ENCODE data around the gene CDKN3. TPM values are rescaled to one million over a fixed set of nuclear protein-coding genes. Genes with fewer than 3 reads are reported as not detected.

CDKN3 gene, protein sequence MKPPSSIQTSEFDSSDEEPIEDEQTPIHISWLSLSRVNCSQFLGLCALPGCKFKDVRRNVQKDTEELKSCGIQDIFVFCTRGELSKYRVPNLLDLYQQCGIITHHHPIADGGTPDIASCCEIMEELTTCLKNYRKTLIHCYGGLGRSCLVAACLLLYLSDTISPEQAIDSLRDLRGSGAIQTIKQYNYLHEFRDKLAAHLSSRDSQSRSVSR
- 100 to 1,000 TPM in 1 of 2 donors, 10 to 100 TPM in 1; 62.1 to 106 TPM for total RNA-seq

DNA sequence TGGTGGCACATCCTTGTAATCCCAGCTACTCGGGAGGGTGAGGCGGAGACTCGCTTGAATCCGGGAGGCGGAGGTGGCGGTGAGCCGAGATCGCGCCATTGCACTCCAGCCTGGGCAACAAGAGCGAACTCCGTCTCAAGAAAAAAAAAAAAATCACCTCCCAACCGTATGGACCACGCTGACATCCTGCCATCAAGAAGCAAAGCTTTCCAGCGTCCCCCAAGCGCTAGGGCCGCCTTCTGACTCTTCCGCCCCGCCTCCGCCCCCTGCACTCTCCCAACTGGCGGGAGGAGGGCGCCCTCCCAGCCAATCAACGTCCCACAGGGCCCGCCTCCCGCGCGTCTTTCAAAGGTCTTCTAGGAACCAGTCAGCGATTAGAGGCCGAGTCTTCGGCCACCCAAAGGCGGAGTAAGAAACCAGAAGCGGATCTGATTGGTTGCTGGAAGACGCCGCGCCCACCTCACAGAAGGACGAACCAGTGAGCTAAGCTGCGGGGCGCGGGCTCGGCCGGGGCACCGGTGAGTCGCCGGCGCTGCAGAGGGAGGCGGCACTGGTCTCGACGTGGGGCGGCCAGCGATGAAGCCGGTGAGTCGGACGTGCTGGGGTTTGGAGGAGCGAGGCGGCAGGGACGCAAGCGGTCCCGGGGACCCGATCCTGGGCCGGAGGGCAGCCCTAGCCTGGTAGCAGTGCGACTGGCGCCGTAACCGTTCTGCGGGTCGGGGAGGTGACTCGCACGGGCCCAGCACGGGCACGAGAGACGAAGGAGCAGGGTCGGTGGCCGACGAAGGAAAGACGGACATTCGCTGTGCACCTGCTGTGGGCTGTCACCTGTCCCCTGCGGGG lies at the start of gene CDKN3:
CDKN3 (plus strand) TSS at position 515 of the 843 bp plus-strand sequence; CDS start at position 577, 62 bp downstream.
- no peaks in the 10 kb centered on the region for H3K9me3 Mint-ChIP-seq
- H3K36me3 Mint-ChIP-seq: peaks cover 9 to 12% of the 10 kb centered on the region in 2 donors
- peak within 1 kb of the TSS; percentile 81 to 98 for H3K27ac Mint-ChIP-seq
- ATAC-seq: peak; percentile 95
- peak; percentile 95 to 98 for DNase-seq (ENCODE audit: low spot score in 2 of 2)

DNA sequence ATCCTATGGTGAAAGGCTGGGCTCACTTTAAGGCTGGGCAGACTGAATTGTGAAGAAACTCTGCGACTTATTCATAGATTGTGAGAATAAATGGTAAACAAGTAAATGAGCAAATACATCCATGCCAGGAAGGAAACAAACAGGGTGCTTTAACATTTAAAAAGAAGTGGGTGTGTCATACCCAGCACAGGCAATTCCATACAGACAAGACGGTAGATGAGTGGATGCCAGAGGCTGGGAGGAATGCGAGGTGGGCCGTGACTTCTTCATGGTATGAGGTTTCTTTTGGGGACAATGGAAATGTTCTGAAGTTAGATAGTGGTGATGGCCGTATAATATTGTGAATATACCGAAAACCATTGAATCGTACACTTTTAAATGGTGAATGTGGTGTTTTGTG lies 49.8 kb upstream of the CDKN3 start:
- Mint-ChIP-seq H3K9me3 (no peaks in the 10 kb centered on the region), H3K36me3 (no peaks in the 10 kb centered on the region), H3K27ac (no peak overlapping the region)
- DNase-seq (ENCODE audit: low spot score in 2 of 2) (no peak), ATAC-seq (no peak)

DNA sequence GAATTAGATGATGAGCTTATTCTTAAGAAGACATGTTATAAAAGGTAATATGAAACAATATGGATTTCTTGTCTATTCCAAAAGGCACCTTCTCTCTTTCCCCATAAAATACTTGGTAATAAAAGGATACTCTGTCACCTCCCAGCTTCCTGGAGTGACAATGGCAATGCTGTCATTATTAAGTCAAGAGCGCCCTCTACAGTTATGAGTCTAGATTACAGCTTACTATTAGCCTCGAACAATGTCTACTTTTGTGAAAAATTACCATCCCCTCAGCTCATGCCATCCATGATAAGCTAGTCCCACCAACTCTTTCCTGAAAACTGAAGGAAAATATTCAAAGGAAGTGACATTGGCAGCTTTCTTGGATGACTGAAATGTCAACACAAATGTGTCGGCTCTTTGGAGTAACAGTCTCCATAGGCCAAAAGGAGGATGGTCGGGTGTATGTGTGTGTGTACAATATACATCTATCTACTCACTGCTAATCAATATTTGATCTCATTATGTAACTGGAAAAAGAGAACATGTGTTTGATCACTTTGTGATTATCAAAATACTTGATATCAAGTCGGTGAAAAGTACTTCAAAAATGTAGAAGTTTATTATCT lies 48.7 kb upstream of the CDKN3 start:
- H3K36me3 Mint-ChIP-seq: no peaks in the 10 kb centered on the region
- DNase-seq (ENCODE audit: low spot score in 2 of 2): peak in 1 of 2 donors; percentile 25
- H3K9me3 Mint-ChIP-seq: no peaks in the 10 kb centered on the region
- no peak overlapping the region for H3K27ac Mint-ChIP-seq
- ATAC-seq: no peak

DNA sequence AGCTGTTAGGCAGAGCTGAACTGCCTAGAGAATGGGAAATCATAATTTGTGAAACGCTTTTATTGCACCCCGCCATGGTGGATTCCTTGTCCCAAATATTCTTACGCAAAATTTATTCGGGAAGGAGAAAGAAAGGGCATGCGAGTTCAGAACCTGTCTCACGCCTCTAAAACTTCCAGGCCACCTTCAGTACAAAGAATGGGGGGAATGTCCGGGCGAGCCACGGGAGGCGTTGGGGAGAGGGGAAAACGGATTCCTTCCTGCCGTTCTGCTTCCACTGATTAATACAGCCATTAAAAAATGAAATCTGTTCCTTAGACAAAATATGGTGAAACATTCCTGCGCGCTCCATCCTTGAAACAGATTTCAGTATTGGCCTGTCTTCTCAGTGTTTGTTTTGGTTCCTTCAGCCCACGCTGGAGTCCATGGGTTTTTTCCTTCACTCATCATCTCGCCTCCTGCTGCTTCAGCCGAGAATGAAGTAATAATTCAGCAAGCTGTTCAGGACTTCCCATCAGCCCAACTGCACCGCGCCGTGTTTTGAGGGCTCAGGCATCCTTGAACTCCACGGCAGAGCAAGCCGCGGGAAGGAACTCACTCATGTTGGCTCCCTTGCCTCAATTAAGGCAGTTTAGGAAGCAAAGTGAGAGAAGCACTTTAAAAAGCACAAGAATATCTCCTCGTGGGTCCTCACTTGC lies 47.7 kb upstream of the CDKN3 start:
- H3K27ac Mint-ChIP-seq: no peak overlapping the region
- no peaks in the 10 kb centered on the region for H3K36me3 Mint-ChIP-seq
- no peaks in the 10 kb centered on the region for H3K9me3 Mint-ChIP-seq
- ATAC-seq (no peak), DNase-seq (ENCODE audit: low spot score in 2 of 2) (no peak)

GRCh38 chr14:54349713-54350112 lies 47.1 kb upstream of the CDKN3 start:
- no peak for ATAC-seq
- Mint-ChIP-seq H3K36me3 (peaks cover 0 to 3% of the 10 kb centered on the region in 2 donors), H3K27ac (no peak overlapping the region), H3K9me3 (peaks cover 0 to 4% of the 10 kb centered on the region in 2 donors)
- DNase-seq (ENCODE audit: low spot score in 2 of 2): no peak

GRCh38 chr14:54350203-54350602 lies 46.6 kb upstream of the CDKN3 start:
- no peak for ATAC-seq
- DNase-seq (ENCODE audit: low spot score in 2 of 2): no peak
- Mint-ChIP-seq H3K36me3 (peaks cover 0 to 5% of the 10 kb centered on the region in 2 donors), H3K27ac (no peak overlapping the region), H3K9me3 (peaks cover 0 to 4% of the 10 kb centered on the region in 2 donors)

DNA sequence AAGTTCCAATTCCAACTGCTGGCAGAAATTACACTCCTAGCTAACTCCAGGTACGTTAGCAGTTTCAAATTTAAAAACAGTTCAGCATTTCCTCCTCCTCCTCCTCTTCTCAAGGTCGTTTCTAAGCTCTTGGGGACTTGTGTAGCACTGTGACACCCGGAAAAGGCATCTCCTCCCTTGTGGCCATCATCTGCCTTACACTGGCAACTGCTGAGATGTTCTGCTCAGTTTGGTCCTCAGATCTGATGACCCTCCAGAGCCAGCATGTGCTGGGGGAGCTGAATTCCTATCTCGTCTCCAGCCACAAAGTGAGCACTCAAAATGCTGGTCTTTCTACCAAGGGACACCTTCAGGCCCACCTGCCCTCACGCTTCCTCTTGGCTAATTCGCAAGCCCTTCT lies 43.5 kb upstream of the CDKN3 start:
- DNase-seq (ENCODE audit: low spot score in 2 of 2) (no peak), ATAC-seq (no peak)
- peak overlapping the region in 1 of 2 donors; percentile 40 for H3K27ac Mint-ChIP-seq
- peaks cover 0 to 4% of the 10 kb centered on the region in 2 donors for H3K9me3 Mint-ChIP-seq
- H3K36me3 Mint-ChIP-seq: peaks cover 0 to 5% of the 10 kb centered on the region in 2 donors

DNA sequence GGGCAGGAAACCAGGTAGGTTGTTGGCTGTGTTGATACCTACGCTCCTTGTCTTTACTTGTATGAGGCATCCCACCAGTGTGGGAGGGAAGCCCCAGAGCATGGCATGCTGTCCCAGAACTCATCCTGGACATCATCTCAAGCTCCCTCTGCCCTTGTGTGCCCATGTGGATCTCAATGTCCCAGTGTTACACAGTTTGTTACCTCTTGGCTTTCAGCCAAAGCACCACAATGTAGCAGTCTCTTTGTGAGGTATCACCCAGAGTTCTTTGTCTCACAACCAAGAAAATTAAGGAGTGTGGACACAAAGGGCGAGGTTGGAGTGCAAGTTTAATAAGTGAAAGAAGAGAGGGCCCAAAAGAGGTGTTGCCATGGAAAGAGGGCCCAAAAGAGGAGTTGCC lies 43.1 kb upstream of the CDKN3 start:
- H3K36me3 Mint-ChIP-seq: peaks cover 0 to 5% of the 10 kb centered on the region in 2 donors
- ATAC-seq: no peak
- no peak overlapping the region for H3K27ac Mint-ChIP-seq
- DNase-seq (ENCODE audit: low spot score in 2 of 2): no peak
- peaks cover 0 to 4% of the 10 kb centered on the region in 2 donors for H3K9me3 Mint-ChIP-seq

- Mint-ChIP-seq H3K36me3 (peaks cover 0 to 5% of the 10 kb centered on the region in 2 donors), H3K27ac (no peak overlapping the region), H3K9me3 (peaks cover 0 to 4% of the 10 kb centered on the region in 2 donors)
- ATAC-seq: no peak
- DNase-seq (ENCODE audit: low spot score in 2 of 2): no peak
Measured at GRCh38 chr14:54354096-54354495, 42.7 kb upstream of the CDKN3 start.

DNA sequence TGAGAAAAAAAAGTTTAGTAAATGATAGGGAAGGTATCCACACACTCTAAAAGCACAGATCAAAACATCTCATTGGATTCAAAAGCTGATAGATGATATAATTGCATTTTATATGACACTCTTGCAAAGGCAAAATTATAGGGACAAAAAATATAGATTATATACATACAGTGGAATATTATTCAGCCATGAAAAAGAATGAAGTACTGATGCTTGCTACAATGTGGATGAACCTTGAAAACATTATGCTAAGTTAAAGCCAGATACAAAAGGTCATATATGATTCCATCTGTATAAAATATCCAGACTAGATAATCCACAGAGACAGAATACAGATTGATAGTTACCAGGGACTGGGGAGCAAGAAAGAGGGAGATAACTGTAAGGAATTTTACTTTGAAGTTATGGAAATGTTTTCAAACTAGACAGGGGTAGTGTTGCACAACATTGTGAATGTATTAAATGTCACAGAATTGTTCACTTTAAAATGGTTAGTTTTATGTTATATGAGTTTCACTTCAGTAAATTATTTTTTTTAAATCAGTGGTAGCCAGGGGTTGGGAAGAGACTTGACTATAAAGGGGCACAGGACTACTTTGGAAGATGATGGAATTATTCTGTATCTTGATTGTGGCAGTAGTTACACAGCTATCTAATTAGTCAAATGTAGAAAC lies 41.7 kb upstream of the CDKN3 start:
- no peak overlapping the region for H3K27ac Mint-ChIP-seq
- ATAC-seq: no peak
- H3K9me3 Mint-ChIP-seq: peaks cover 0 to 4% of the 10 kb centered on the region in 2 donors
- H3K36me3 Mint-ChIP-seq: peaks cover 0 to 5% of the 10 kb centered on the region in 2 donors
- DNase-seq (ENCODE audit: low spot score in 2 of 2): no peak

GRCh38 chr14:54355698-54356097 lies 41.1 kb upstream of the CDKN3 start:
- ATAC-seq (no peak), DNase-seq (ENCODE audit: low spot score in 2 of 2) (no peak)
- peaks cover 0 to 4% of the 10 kb centered on the region in 2 donors for H3K9me3 Mint-ChIP-seq
- H3K27ac Mint-ChIP-seq: no peak overlapping the region
- peaks cover 0 to 5% of the 10 kb centered on the region in 2 donors for H3K36me3 Mint-ChIP-seq

DNA sequence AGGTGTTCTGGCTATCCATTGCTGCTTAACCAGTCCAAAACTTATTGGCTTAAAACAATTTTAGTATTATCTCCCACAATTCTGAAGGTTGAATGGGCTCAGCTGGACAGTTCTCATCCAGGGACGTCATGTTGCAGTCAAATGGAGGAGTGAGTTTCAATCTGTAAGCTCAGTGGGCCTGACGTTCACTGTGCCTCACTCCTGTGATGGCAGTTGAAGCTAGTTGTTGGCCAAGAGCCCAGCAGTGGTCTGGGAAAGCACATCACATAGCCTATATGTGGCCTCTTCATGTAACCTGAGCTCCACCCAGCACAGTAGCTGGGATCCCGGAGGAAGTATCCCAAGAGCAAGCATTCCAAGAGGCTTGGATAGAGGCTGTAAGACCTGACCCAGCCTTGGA lies 40.6 kb upstream of the CDKN3 start:
- Mint-ChIP-seq H3K27ac (no peak overlapping the region), H3K9me3 (peaks cover 0 to 4% of the 10 kb centered on the region in 2 donors), H3K36me3 (peaks cover 0 to 5% of the 10 kb centered on the region in 2 donors)
- no peak for DNase-seq (ENCODE audit: low spot score in 2 of 2)
- no peak for ATAC-seq

GRCh38 chr14:54360667-54361066 lies 36.1 kb upstream of the CDKN3 start:
- no peak for ATAC-seq
- Mint-ChIP-seq H3K36me3 (no peaks in the 10 kb centered on the region), H3K27ac (no peak overlapping the region), H3K9me3 (no peaks in the 10 kb centered on the region)
- DNase-seq (ENCODE audit: low spot score in 2 of 2): no peak

DNA sequence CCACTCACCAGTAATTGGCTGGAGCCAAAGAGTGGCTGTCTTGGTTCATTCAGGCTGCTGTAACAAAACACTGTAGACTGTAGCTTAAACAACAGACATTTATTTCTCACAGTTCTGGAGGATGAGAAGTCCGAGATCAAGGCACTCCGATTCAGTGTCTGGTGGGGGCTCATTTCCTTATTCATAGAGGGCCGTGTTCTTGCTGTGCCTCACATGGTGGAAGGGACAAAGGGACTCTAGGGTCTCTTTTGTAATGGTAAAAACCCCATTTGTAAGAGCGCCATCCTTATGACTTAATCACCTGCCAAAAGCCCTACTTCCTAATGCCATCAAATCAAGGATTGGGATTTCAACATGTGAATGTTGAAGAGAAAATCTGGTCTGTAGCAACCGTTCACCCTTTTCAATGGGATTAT lies 34.7 kb upstream of the CDKN3 start:
- H3K36me3 Mint-ChIP-seq: no peaks in the 10 kb centered on the region
- no peak overlapping the region for H3K27ac Mint-ChIP-seq
- no peaks in the 10 kb centered on the region for H3K9me3 Mint-ChIP-seq
- no peak for DNase-seq (ENCODE audit: low spot score in 2 of 2)
- ATAC-seq: no peak

DNA sequence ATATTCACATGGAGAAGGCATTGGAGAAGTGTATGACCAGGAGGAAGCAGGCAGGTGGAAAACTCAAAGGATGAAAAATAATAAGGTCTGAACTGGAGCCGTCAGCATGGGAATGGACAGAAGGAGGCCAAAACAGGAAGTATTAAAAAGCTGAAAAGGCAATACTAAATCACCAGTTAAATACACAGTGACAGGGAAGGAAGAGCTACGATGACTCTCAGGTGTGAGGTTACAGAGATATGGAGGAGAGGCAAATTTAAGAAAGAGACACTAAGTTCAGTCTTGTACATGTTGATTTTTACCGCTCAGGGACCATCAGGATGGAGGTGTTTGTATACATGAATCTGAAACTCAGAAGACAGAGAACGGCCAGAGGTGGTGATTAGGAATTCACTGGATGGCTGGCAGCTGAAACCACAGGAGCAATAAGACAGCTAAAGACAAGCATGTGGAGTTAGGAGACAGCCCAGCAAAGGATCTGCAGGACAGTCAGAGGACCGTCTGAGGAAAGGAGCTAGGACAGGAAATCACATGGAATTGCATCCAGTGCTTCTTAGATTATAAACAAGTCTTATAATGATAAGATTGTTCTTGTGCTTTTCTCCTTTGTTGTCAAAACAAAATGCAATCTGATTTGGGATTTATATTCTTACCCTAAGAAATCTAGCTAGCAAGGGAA lies 33.9 kb upstream of the CDKN3 start:
- ATAC-seq (no peak), DNase-seq (ENCODE audit: low spot score in 2 of 2) (no peak)
- no peak overlapping the region for H3K27ac Mint-ChIP-seq
- no peaks in the 10 kb centered on the region for H3K36me3 Mint-ChIP-seq
- no peaks in the 10 kb centered on the region for H3K9me3 Mint-ChIP-seq

Measured in activated naive CD4-positive, alpha-beta T cell treated with anti-CD3 and anti-CD28 coated beads, Interleukin-2, amount 50 U/mL, for 72 hours (primary cell).